GM12875 (cell line): Measurements from ENCODE around the gene SLC25A53.
A peak's percentile ranks its signal among the peaks of the same experiment; 100 is the strongest.
"Not testable (repeated sequence)": the region's sequence is repeated elsewhere in the genome, so short reads cannot be mapped to it uniquely, and the experiment has no call there.

Experiments used
- H3K4me3 ChIP-seq: one replicate; pipeline ENCODE4 v1.5.1; 2011; ENCODE audit warnings: low read depth, low read length, control low read depth
- TF ChIP-seq, protein P1 (sequence below): IDR thresholded peaks from 2 replicates; pipeline ENCODE4 v1.5.1; 2011; ENCODE audit warnings: low read depth, mild to moderate bottlenecking, control low read depth, inconsistent platforms, low read length, moderate library complexity, borderline replicate concordance; ENCODE audit not compliant: insufficient read depth

SLC25A53 gene

DNA sequence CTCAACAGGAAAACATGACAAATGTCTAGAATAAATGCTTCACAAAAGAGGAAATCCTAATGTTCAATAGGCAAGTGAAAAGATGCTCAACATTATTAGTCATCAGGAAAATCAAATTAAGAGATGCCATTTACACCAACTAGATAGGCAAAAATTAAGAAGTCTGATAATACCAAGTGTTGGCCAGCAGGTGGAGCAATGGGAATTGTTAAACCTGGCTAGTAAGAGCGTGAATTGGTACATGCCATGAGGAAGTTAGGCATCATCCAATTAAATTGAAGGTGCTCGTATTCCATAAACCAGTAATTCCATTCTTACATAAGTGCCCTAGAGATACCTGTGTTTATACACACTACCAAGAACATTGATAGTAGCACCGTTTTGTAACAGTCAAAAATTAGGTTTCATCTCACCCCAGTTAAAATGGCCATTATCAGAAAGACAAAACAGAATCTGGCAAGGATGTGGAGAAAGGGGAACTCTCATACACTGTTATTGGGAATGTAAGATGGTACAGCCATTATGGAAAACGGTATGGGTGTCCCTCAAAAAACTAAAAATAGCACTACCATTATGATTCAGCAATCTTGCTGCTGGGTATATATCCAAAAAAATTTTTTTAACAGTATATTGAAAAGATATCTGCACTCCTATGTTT, 58.5 kb downstream of the SLC25A53 start:
- TF ChIP-seq, protein P1, sequence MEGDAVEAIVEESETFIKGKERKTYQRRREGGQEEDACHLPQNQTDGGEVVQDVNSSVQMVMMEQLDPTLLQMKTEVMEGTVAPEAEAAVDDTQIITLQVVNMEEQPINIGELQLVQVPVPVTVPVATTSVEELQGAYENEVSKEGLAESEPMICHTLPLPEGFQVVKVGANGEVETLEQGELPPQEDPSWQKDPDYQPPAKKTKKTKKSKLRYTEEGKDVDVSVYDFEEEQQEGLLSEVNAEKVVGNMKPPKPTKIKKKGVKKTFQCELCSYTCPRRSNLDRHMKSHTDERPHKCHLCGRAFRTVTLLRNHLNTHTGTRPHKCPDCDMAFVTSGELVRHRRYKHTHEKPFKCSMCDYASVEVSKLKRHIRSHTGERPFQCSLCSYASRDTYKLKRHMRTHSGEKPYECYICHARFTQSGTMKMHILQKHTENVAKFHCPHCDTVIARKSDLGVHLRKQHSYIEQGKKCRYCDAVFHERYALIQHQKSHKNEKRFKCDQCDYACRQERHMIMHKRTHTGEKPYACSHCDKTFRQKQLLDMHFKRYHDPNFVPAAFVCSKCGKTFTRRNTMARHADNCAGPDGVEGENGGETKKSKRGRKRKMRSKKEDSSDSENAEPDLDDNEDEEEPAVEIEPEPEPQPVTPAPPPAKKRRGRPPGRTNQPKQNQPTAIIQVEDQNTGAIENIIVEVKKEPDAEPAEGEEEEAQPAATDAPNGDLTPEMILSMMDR = peak; percentile 61; the same call in 1 of the 2 replicates

DNA sequence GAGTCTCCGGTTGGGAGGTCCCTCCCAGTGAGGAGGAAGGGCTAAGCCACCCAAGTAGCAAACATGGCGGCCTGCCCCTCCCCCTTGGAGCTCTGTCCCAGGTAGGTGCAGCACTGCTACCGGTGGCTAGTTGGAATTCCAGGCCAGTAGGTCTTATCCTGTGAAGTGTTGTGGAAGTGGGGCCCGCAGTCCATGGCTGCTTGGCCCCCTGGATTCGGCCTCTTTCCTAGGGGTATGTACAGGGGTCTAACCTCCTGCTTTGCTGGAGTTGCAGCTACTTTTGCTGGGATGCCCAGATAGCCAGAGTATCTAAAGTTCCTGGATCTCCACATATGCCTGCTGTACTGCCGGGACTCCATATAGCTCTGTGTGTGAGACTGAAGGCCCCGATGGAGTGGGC, 70.9 kb downstream of the SLC25A53 start:
- TF ChIP-seq, protein P1 = no peak
- no peak overlapping the region for H3K4me3 ChIP-seq

More for the DNA sequence above, 58.5 kb downstream of the SLC25A53 start:
- no peak overlapping the region for H3K4me3 ChIP-seq

DNA sequence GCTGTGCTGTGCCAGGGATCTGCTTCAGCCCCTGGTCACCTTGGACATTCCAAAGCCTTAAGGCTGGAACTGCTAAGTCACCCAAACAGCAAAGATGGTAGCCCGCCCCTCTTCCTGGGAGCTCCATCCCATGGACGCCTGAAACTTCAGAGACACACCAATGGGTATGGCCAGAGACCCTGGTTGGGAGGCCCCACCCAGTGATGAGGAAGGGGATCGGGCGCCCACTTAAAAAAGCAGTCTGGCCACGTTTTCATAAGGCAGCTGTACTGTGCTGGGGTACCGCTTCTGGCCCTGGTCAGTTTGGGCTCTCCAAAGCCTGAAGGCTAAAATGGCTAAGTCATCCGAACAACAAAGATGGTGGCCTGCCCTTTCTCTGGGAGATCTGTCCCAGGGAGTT, 71.3 kb downstream of the SLC25A53 start:
- TF ChIP-seq, protein P1 = no peak
- no peak overlapping the region for H3K4me3 ChIP-seq

DNA sequence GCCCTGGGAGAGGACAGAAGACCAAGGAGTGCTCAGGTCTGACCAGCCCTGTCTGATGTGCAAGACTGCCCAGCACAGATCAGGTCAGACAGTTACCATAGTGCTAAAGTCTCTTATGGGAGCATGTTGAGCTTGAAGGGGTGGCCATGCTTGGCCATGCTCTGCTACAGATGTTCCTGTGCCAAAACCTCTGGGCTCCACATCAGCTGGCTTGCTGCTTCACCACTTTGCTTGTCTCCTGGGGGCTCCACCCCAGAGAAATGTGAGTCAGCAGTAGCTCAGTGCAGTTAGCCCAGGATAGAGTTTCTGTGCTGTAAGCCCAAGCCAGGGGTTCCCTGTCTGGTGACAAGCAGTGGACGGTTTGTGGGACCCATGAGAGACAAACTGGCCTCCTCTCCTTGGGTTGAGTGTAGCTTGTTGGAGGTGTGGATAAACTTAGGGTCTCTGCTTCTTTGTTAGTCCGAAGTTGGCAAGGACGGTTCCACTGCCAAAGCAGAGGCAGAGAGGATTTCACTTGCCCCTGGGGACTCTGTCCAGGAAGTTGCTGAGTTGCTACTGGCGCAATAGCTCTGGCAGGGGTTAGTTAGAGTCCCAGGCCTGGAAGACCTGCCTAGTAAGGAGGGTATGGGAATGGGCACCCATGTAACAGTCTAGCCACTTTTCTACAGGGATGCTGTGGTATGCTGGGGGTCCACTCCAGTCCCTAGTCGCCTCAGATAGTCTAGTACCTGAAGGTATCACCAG, 72.1 kb downstream of the SLC25A53 start:
- TF ChIP-seq, protein P1 = no peak
- H3K4me3 ChIP-seq = no peak overlapping the region

DNA sequence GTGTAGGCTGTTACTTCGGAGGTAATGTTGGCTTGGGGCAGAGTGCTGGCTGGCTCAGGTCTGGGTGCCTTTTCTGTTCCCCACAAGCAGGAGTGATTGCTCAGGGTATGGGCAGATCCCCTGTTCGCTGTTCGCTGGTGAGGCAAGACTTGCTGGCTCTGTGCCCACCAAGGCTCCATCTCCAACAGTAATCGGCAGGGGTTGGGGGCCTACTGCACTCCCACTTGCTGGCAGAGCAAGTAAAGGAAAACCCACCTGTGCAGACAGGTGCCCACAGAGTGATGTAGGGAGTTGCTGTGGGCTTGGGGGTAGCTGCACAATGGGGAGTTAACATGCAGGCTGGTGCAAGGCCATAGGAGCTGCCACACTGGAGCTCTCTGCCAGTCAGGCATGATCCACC, 72.7 kb downstream of the SLC25A53 start:
- TF ChIP-seq, protein P1 = no peak
- no peak overlapping the region for H3K4me3 ChIP-seq

DNA sequence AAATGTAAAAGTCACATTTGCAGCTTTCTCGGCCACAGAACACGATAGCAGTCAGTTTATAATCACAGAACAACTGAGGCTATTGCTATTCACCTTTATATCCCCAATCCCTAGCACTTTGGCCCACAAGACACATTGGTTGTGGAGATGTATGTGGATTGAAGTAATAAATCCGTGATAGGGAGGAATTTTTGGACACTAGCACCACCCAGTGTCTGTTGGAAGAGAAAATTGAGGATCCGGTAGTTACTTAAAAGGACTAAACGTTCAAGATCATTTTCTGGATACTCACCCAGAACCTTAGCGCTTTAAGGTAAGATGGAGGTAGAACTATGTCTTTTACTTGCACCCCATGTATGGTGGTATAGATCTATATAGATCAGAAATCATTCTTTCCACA, 79.0 kb downstream of the SLC25A53 start:
- H3K4me3 ChIP-seq = not testable (repeated sequence)

DNA sequence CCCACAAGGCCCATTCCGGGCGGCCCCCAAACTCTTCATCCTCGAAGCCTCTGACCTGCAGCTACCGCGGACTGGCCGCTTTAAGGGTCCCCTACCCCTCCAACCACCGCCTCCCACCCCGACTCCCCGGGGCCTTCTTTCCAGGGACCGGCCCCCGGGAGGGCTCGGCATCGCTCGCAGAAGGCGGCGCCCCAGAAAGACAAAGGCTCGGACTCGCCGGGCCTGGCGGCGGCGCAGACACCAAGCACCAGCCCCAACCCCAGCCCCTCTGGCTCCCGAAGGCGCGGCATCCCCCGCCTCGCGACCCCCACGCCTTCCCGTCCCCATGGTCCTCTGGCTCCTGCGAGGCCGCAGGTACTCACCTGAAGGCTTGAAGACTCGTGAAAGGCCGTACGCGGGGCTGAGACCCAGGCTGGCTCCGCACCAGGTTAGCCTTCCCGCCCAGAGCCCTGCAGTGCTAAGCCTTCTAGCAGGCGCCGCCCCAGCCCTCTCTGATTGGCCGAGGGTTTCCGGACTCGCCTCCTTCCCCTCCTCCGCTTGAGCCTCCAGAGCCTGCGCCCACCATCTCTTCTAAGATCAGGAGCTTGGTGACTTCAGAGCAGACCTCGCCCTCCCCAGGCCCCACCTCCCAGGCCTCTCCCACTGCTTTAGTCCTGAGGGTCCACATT, 80.9 kb downstream of the SLC25A53 start, which contains the start of gene TMSB15C:
TMSB15C (minus strand) TSS at position 459 of the 668 bp plus-strand sequence.
- H3K4me3 ChIP-seq = not testable (repeated sequence)

DNA sequence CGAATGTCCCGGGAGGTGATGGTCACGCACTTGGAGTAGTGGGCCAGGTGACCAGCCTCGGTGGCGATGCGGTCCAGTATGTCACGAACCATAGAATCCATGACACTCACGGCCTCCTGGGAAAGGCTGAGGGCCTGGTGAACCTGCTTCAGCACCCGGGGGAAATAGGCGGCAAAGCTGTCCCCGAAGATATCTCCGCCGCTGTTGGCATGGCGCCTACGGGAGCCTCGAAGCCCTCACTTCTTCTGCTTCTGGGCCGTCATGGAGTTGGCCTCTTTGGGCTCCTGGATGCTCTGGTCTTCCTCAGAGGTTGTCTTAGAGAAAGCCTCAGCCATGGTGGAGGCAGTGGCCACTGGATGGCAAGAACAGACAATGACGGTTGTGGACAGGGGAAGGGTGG, 94.2 kb downstream of the SLC25A53 start:
- H3K4me3 ChIP-seq = not testable (repeated sequence)

DNA sequence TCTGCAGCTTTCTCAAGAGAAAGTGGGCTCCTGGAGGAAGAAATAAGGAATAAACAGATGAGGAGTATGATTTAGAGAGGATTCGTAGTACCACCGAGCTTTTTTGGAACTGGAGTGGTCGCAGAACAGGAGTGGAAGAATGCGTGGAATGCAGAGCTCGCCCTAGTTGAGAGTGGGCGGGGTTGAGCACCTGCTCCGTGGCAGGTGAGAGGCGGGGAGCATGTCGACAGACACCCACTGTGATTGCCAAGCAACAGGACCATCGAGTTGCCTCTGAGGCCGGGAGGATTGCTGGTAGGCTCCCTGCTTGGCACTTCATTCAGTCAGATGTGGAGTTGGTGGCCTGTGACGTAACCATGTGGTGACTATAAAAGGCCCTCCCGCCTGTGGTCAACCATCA, 101.9 kb downstream of the SLC25A53 start:
- not testable (repeated sequence) for H3K4me3 ChIP-seq
